ENCODE data around the gene ANO2.
"Not testable (repeated sequence)": the region's sequence is repeated elsewhere in the genome, so short reads cannot be mapped to it uniquely, and the experiment has no call there.

Gene ANO2

GRCh38 chr12:5915511-5915910 lies 29.5 kb downstream of the ANO2 start:
- FAIRE-seq = no peak

DNA sequence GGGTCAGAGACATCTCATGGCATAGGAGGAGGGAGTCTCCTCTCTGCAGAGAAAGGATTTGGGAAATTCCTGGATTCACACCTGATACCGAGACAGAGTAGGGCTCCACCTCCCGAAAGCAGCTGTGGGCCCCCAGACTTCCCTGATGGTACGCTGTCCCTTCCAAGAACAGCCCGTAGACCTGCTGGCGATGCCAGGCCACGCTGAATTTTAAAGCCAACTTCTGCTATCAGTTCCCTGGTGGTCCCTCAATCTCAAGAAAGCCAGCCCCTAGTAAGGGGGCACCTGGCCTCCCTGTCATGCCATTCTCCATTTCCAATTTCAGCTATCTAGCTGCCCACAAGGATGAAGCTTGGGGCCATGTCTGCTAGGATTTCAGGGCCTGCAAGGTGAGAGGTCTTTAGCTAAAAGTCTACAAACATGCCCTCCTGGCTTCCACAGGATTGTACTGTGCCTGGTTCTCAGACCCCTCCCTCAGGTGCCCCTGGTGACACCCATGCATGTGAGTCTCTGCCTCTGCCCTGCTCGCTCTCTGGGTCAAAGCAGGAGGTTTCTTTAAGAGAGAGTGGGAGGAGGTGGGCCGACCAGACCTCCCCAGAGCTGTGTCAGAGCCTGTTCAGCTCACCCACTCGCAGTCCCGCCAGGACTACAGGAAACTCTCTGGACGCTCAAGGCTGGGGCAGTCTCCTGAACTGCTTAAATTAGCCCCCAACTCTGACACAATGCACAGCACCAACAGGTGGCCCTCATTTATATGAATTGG lies 30.5 kb downstream of the ANO2 start:
- FAIRE-seq = no peak

- FAIRE-seq = no peak
These were observed 31.7 kb downstream of the ANO2 start for GRCh38 chr12:5913387-5913786.

DNA sequence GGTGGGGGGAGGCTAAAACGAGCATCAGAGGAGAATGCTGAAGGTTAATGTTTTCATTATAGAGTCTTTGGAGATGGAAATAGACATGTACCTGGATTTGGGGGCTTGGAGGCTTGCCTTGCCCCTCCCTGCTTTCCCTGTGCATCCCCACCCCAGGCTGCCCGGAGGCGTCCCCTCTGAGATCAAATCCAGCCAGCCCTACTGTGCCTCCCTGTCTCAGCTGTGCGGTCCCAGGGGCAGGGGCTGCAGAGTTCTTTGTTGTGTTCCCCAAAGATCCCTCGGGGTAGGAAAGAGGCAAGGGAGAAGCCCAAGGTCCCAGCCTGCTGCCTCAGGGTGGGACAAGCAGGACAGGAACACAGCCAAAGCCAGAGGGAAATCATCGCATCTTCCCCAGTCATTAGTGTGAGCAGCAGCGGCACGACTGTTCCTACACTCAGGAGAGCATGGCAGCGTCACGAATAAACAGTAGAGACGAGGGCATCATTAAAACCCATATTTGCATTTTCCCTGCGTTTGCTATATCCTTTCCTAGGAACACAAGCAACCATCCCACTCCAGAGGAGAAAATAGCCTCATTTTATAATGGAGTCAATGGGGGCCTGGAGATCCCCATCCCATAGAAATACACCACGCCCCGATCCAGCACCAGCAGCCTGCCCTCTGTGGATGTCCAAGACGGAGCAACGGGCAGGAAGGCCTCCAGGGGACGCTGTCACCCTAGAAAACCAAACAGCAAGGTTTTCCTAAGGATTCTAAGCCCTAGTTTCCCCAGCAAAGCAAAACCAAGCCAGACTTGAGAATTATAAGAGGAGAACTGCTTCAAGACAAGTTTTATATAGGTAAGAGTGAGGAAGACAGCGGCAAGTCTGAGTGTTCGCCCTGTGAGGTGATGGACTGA lies 32.4 kb downstream of the ANO2 start:
- FAIRE-seq = no peak

DNA sequence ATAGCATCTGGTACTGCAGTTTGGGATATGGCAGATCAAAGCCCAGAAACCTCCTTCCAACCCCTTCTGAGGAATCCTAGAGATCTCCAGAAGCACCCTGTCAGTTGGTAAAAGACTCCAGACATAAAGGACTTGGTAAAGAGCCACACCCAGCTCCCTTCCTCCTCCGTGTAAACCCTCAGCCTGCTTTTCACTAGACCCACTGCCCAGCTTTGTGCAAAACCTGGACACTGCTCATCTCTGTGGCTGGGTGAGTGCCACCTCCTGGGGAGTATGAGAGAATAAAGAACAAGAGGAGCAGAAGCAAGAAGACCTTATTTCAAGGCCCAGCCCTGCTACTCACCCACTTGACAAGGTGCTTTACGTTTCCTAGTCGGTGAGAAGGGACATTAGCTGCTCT lies 33.0 kb downstream of the ANO2 start:
- no peak for FAIRE-seq

DNA sequence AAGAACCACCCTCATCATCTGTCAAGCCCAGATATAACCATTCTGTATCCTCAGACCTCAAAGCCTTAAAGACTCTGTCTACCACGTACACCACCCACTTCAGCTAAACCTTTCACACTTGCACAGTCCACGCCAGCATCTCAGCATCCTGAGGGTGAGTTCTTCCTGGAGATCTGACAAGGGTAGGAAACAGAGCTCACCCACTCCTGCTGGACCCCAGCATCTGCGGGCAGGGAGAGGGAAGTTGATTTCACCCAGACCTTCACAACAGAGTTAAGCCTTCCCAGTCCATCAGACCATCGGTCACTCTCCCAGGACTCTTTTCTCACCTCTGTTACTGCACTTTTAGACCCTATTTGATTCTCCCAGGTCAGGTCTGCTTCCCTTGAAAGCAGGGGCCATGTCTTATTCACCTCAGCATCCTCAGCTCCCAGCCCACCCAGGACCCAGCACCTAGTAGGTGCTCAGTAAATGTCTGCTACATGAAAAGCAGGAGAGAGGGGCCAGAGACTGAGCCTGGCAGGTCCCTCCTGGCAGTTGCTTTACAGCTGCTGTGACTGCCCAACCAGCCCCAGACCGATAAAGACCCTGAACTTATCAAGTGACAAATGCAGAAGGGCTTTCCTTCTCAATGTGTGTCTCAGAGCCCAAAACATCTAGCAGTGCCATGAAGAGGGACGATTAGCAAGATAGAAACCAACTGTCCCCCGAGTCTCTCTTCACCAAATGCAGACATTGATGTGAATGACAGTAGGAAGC lies 34.1 kb downstream of the ANO2 start:
- FAIRE-seq = no peak

DNA sequence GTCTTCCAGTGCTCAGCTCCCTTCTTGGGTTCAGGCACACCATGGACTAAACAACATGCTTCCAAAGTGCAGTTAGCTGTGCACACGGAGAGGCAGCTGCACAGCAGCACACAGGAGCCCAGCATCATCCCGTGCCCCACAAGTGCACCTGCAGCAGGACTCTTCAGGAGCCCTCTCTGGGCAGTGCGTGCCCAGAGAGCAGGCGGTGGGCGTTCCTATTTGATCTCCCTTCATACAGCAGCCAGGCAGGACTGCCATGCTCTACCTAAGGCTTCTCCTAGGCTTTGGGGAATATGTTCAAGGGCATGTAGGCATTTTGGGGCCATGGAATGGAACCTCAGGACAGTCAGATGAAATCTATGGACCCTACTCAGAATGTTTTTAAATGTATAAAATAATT lies 35.5 kb downstream of the ANO2 start:
- FAIRE-seq = no peak

DNA sequence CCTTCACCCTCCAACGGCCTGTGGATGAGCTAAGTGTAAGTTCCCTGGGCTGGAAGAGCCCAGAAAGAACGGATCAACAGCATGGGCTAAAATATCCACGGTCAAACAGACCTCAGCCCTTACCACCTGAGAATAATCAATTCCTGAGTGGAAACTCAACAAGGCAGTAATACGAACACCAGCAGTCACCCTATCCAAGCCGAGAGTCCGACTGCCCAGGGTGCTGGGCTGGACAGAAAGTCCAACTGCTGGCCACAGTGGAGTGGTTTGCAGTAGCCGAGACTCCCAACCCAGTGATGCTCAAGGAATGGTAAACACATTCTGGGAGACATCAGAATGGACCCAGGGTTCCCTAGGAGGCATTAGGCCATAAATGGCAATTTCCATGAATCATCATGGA lies 36.8 kb downstream of the ANO2 start:
- FAIRE-seq = no peak

GRCh38 chr12:5907807-5908206 lies 37.3 kb downstream of the ANO2 start:
- no peak for FAIRE-seq

DNA sequence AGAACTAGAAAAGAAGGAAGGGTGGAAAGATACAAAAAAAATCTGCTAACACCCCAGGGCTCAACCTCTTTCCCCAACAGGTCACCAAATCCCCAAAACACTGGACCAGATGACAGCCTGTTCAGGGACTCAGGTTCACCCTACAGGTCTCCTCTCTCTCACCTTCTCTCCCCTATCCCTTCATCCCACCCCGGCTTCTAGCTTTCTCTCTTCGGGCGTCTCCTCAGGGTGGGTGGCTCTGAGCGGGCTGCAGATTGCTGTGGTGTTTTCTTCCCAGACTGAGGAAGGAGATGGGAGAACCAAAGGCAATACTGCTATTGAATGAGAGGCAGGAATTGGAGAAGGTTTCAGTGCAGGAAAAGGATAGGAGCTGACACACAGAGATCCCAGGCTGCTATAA lies 39.3 kb downstream of the ANO2 start:
- no peak for FAIRE-seq

- FAIRE-seq = no peak
These were observed 40.1 kb downstream of the ANO2 start for GRCh38 chr12:5904969-5905368.

DNA sequence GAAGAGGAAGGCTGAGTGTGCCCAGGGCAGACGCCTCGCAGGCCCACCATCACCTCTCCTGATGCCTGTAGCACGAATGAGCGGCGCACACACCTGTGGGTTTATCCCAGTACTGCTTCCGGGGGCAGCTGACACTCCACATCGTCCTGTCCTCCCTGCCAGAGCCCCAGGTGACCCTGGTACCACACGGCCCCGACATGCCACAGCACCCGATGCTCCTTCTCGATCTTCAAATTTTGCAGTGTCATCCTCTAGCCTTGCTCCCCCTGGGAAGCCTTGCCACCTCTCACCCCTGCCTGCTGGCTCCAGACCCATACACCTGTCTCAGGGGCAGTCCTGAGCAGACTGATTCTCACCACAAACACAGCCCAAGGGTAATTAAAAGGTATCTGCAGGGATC lies 40.6 kb downstream of the ANO2 start:
- FAIRE-seq = no peak

DNA sequence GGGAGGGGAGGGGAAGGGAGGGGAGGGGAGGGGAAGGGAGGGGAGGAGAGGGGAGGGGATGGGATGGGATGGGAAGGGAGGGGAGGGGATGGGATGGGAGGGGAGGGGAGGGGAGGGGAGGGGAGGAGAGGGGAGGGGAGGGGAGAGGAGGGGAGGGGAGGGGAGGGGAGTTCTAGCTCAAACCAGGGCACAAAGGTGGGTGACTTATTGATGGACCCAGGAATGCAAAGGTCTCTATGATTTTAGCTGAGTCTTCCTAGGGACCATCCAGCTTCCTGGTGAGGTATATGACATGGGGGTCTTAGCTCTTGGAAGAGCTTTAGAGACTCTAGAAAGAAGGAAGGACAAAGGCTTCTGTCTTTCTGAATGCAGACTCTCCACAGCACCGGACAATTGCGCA lies 42.3 kb downstream of the ANO2 start:
- no peak for FAIRE-seq

- FAIRE-seq = no peak
These were observed 43.6 kb downstream of the ANO2 start for GRCh38 chr12:5901416-5901815.

- FAIRE-seq = no peak
These were observed 44.4 kb downstream of the ANO2 start for GRCh38 chr12:5900533-5901205.

DNA sequence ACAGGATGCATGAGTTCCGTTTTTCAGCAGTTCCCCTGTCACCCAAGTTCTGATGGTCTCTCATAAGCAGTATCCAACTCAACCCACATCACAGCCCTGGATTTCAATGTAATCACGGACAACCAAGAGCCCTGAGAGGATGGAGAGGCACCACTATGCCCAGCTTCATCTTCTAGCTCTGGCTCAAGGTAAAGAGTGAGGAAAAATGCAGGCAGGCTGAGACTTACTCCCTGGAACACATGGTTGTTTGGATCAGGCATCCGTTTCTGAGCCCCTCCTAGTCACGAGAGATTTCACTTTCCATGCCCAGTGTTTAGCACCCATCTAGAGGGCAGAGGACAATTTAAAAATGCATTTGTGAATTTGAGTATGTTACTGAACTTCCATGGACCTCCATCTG lies 45.0 kb downstream of the ANO2 start:
- FAIRE-seq = no peak

DNA sequence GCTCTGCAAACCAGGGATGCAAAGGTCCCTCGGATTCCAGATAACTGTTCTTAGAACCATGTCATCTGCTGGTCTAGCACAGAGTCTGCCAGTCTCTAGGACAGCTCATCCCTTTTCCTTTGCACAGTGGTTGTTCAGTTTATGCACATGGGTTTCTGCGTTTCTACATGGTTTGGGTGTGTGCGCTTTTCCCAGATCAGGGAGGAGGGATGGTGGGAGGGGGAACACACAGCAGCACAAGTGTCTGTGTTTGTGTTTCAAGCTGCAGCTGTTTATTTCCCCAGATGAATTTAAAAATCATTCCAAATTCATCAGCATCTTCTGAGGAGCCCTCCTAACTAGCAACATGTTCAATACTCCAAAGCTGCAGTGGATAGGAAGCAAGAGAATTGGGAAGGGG lies 45.4 kb downstream of the ANO2 start:
- no peak for FAIRE-seq

DNA sequence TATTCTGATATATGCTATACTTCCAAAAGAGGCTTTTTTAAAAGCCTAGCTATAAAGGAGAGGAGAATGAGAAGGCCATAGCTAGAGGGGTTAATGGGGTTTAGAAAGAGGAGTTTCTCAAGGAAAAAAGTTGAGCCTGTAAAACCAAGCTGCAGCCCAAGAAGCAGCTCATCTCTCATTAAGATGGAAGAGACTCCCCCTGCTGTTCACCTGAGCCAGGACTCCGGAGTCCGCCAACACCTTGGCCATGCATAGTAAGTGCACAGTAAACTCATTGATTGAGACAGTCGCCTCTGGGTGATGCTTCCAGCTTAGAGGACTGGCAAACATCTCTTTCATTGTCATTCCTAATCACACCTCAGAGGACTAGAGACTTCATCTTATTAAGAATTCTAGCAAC lies 46.2 kb downstream of the ANO2 start:
- FAIRE-seq = no peak

DNA sequence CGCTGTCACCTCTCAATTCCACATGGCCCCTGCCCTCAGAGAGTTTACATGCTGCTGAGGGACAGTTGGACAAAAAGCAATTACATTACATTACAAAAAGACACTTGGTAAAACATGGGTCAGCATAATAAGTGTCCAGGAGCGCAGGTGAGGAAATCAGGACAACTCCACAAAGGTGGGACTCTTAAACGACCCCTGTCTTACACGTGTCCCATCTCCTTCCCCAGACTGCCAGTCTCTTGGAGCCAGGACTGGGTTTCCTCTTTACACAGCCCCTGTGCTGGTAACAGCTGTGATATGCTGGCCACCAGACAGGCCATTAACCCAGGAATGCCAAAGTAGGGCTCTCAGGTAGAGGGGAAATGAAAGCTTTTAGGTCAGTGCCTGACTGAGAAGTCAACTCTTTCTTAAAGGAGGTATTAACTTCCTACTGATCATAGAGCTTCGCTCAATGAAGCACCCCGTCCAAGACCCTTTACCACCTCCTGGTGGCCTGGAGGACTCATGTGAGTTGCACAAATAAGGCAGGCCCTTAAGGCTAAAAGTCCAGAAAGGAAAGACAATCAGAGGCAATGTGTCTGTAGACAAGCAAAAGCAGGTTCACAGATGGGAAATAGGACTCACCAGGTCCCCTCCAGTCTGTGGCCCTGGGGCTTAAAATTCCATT lies 55.5 kb downstream of the ANO2 start:
- no peak for FAIRE-seq

GRCh38 chr12:5888816-5889315 lies 56.2 kb downstream of the ANO2 start:
- FAIRE-seq = no peak

GRCh38 chr12:5887819-5888218 lies 57.2 kb downstream of the ANO2 start:
- FAIRE-seq = not testable (repeated sequence)

DNA sequence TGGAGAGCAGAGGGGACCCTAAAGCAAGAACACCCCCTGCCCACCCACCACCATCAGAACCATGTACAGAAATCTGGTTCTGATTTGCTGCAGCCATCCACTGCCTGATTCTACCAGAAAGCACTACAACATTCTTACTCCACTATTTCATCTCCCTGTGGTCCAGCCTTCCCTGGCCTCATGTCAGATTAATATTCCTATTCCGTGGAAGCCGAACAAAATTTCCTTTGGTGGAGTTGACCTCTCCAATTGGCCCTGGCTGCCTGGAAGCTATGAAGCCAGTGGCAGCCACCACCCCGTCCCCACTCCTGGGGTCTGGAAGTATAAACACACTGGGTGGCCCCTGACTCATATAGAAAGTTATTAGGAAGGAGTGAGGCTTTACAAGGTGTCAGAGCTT lies 60.2 kb downstream of the ANO2 start:
- FAIRE-seq = no peak
